ENCODE data around the gene GRM8.

DNA sequence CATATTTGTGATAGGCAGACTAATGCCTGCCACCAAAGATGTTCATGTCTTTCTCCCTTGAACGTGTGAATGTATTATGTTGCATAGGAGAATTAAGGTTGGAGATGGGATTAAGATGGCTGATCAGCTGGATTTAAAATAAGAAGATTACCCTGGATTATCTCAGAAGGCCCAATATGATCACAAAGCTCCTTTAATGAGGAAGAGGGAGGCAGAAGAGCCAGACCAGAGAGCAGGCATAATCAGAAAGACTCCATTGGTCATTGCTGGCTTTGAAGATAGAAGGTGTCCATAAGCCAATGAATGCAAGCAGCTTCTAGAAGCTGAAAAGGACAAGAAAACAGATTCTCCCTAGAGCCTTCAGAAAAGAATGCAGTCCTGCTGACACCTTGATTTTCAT is 410.3 kb downstream of the GRM8 start:
- TF ChIP-seq EZH2phosphoT487 (IDR thresholded peaks at IDR 0.05; ENCODE audit: borderline replicate concordance, low read length): no peak
- no peak for TF ChIP-seq CTCF (IDR thresholded peaks at IDR 0.05; ENCODE audit: low read depth, low read length, poor library complexity, severe bottlenecking)
